ENCODE results near the gene DDIT3. TPM values are rescaled to one million over a fixed set of nuclear protein-coding genes. Genes with fewer than 3 reads are reported as not detected.

Gene DDIT3
- total RNA-seq, 1 experiment from 2014 or later, result 79.2 TPM

- no peak for DNase-seq
- Mint-ChIP-seq H3K27ac (ENCODE audit: unreplicated experiment) (no peak overlapping the region), H3K36me3 (ENCODE audit: insufficient read depth, unreplicated experiment) (no peaks in the 10 kb centered on the region), H3K4me1 (ENCODE audit: low read depth, unreplicated experiment) (no peaks in the 10 kb centered on the region), H3K4me3 (ENCODE audit: unreplicated experiment) (no peak overlapping the region), H3K27me3 (ENCODE audit: insufficient read depth, unreplicated experiment) (peaks cover 14% of the 10 kb centered on the region), H3K9me3 (ENCODE audit: unreplicated experiment) (no peaks in the 10 kb centered on the region)
- no peaks in the 10 kb centered on the region for H3K27me3 ChIP-seq (replicated peaks; ENCODE audit: control insufficient read depth, insufficient read depth, low read length)
- H3K4me1 ChIP-seq, result no peaks in the 10 kb centered on the region
- BruUV-seq (replicated peaks), result no TSS peak
- no peaks in the 10 kb centered on the region for H3K36me3 ChIP-seq (ENCODE audit: control insufficient read depth, insufficient read depth, low read length)
- CTCF ChIA-PET, result no interaction called here
- TF ChIP-seq, protein P1, sequence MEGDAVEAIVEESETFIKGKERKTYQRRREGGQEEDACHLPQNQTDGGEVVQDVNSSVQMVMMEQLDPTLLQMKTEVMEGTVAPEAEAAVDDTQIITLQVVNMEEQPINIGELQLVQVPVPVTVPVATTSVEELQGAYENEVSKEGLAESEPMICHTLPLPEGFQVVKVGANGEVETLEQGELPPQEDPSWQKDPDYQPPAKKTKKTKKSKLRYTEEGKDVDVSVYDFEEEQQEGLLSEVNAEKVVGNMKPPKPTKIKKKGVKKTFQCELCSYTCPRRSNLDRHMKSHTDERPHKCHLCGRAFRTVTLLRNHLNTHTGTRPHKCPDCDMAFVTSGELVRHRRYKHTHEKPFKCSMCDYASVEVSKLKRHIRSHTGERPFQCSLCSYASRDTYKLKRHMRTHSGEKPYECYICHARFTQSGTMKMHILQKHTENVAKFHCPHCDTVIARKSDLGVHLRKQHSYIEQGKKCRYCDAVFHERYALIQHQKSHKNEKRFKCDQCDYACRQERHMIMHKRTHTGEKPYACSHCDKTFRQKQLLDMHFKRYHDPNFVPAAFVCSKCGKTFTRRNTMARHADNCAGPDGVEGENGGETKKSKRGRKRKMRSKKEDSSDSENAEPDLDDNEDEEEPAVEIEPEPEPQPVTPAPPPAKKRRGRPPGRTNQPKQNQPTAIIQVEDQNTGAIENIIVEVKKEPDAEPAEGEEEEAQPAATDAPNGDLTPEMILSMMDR (IDR thresholded peaks at IDR 0.05; ENCODE audit: insufficient read depth in 1 of 2, low read depth in 1 of 2, low read length in 1 of 2, severe bottlenecking in 1 of 2, unreplicated experiment in 1 of 2), result no peak
- POLR2A ChIA-PET, result no interaction called here
- intact Hi-C loops (cut with micrococcal nuclease; ENCODE audit: unreplicated experiment), result no loop called here
- H3K9me3 ChIP-seq, result no peaks in the 10 kb centered on the region
- no peak overlapping the region for H3K4me3 ChIP-seq (ENCODE audit: low read depth, low read length)
Measured at GRCh38 chr12:57558864-57559263, 38.5 kb upstream of the DDIT3 start.

- Mint-ChIP-seq H3K27me3 (ENCODE audit: insufficient read depth, unreplicated experiment) (peaks cover 16% of the 10 kb centered on the region), H3K9me3 (ENCODE audit: unreplicated experiment) (no peaks in the 10 kb centered on the region), H3K4me3 (ENCODE audit: unreplicated experiment) (no peak overlapping the region), H3K36me3 (ENCODE audit: insufficient read depth, unreplicated experiment) (no peaks in the 10 kb centered on the region), H3K27ac (ENCODE audit: unreplicated experiment) (no peak overlapping the region), H3K4me1 (ENCODE audit: low read depth, unreplicated experiment) (no peaks in the 10 kb centered on the region)
- BruUV-seq (replicated peaks), result no TSS peak
- Histone ChIP-seq H3K27me3 (replicated peaks; ENCODE audit: control insufficient read depth, insufficient read depth, low read length) (no peaks in the 10 kb centered on the region), H3K4me3 (ENCODE audit: low read depth, low read length) (no peak overlapping the region), H3K9me3 (no peaks in the 10 kb centered on the region), H3K4me1 (no peaks in the 10 kb centered on the region), H3K36me3 (ENCODE audit: control insufficient read depth, insufficient read depth, low read length) (no peaks in the 10 kb centered on the region)
- ChIA-PET POLR2A (no interaction called here), CTCF (no interaction called here)
- intact Hi-C loops (cut with micrococcal nuclease; ENCODE audit: unreplicated experiment), result no loop called here
- DNase-seq, result no peak
- TF ChIP-seq, protein P1 (IDR thresholded peaks at IDR 0.05; ENCODE audit: insufficient read depth in 1 of 2, low read depth in 1 of 2, low read length in 1 of 2, severe bottlenecking in 1 of 2, unreplicated experiment in 1 of 2), result no peak
Measured at GRCh38 chr12:57554897-57555296, 34.6 kb upstream of the DDIT3 start.

GRCh38 chr12:57554453-57554852, 34.1 kb upstream of the DDIT3 start:
- Histone ChIP-seq H3K27me3 (replicated peaks; ENCODE audit: control insufficient read depth, insufficient read depth, low read length) (no peaks in the 10 kb centered on the region), H3K4me3 (ENCODE audit: low read depth, low read length) (no peak overlapping the region), H3K36me3 (ENCODE audit: control insufficient read depth, insufficient read depth, low read length) (no peaks in the 10 kb centered on the region), H3K9me3 (no peaks in the 10 kb centered on the region), H3K4me1 (no peaks in the 10 kb centered on the region)
- Mint-ChIP-seq H3K27ac (ENCODE audit: unreplicated experiment) (no peak overlapping the region), H3K9me3 (ENCODE audit: unreplicated experiment) (no peaks in the 10 kb centered on the region), H3K36me3 (ENCODE audit: insufficient read depth, unreplicated experiment) (no peaks in the 10 kb centered on the region), H3K4me1 (ENCODE audit: low read depth, unreplicated experiment) (no peaks in the 10 kb centered on the region), H3K4me3 (ENCODE audit: unreplicated experiment) (no peak overlapping the region), H3K27me3 (ENCODE audit: insufficient read depth, unreplicated experiment) (peaks cover 17% of the 10 kb centered on the region)
- intact Hi-C loops (cut with micrococcal nuclease; ENCODE audit: unreplicated experiment), result no loop called here
- TF ChIP-seq, protein P1 (IDR thresholded peaks at IDR 0.05; ENCODE audit: insufficient read depth in 1 of 2, low read depth in 1 of 2, low read length in 1 of 2, severe bottlenecking in 1 of 2, unreplicated experiment in 1 of 2), result no peak
- BruUV-seq (replicated peaks), result no TSS peak
- POLR2A ChIA-PET, result no interaction called here
- no peak for DNase-seq
- CTCF ChIA-PET, result no interaction called here

Measured in Caco-2 (cell line).